DMS 273 (cell line): Measurements from ENCODE around the gene LCN10.
"Not testable (repeated sequence)": the region's sequence is repeated elsewhere in the genome, so short reads cannot be mapped to it uniquely, and the experiment has no call there.

Experiments
- DNase-seq: peaks from one replicate; lab custom pipeline; 2025; ENCODE audit not compliant: unreplicated experiment; lab: John Stamatoyannopoulos, UW

LCN10 gene

GRCh38 chr9:136755302-136756133 lies 12.8 kb upstream of the LCN10 start:
- DNase-seq: not testable (repeated sequence)

- no peak for DNase-seq
Observed at GRCh38 chr9:136754626-136755301, 12.0 kb upstream of the LCN10 start.

- DNase-seq: no peak
Observed at GRCh38 chr9:136754059-136754572, 11.4 kb upstream of the LCN10 start.

- no peak for DNase-seq
Observed at GRCh38 chr9:136753371-136754058, 10.8 kb upstream of the LCN10 start.

- no peak for DNase-seq
Observed at GRCh38 chr9:136751814-136752213, 9.1 kb upstream of the LCN10 start.

GRCh38 chr9:136751244-136751643 lies 8.5 kb upstream of the LCN10 start:
- DNase-seq: no peak

- no peak for DNase-seq
Observed at GRCh38 chr9:136750526-136750925, 7.8 kb upstream of the LCN10 start.

GRCh38 chr9:136748666-136749611 lies 6.2 kb upstream of the LCN10 start:
- DNase-seq: no peak

- DNase-seq: no peak
Observed at GRCh38 chr9:136748201-136748600, 5.5 kb upstream of the LCN10 start, which contains the start of gene LCN6. LCN6 (minus strand) TSS chr9:136748525; CDS start chr9:136748483, 42 bp downstream.

GRCh38 chr9:136747161-136748060 lies 4.7 kb upstream of the LCN10 start:
- no peak for DNase-seq

- no peak for DNase-seq
Observed at GRCh38 chr9:136746621-136747020, 3.9 kb upstream of the LCN10 start.

GRCh38 chr9:136746155-136746490 lies 3.4 kb upstream of the LCN10 start:
- DNase-seq: no peak

- DNase-seq: no peak
Observed at GRCh38 chr9:136745389-136746154, 2.8 kb upstream of the LCN10 start.

- DNase-seq: no peak
Observed at GRCh38 chr9:136744773-136745172, 2.0 kb upstream of the LCN10 start.

- DNase-seq: no peak
Observed at GRCh38 chr9:136743639-136744211, 985 bp upstream of the LCN10 start.

- no peak for DNase-seq
Observed at GRCh38 chr9:136741883-136742571, 713 bp downstream of the LCN10 start.

GRCh38 chr9:136740971-136741882 lies 1.5 kb downstream of the LCN10 start:
- no peak for DNase-seq
